ENCODE data around the gene CDYL.

CDYL gene

DNA sequence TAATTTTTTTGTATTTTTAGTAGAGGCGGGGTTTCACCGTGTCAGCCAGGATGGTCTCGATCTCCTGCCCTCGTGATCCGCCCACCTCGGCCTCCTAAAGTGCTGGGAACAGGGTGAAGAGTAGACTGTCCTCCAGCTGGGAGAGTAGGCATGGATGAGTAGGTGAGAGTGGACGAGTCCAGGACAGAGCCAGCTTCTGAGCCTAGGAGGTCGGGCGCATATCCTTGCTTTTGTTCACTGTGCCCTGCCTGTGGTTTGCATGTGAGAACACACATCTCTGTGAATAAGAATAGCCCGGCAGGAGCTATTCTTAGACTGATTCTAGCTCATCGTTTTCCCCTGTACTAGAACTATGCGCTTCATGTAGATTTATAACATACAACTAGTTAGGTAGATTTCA, 149.4 kb downstream of the CDYL start:
- Mint-ChIP-seq H3K4me1 (peaks cover 47% of the 10 kb centered on the region), H3K36me3 (peaks cover 6% of the 10 kb centered on the region), H3K9me3 (no peaks in the 10 kb centered on the region)

DNA sequence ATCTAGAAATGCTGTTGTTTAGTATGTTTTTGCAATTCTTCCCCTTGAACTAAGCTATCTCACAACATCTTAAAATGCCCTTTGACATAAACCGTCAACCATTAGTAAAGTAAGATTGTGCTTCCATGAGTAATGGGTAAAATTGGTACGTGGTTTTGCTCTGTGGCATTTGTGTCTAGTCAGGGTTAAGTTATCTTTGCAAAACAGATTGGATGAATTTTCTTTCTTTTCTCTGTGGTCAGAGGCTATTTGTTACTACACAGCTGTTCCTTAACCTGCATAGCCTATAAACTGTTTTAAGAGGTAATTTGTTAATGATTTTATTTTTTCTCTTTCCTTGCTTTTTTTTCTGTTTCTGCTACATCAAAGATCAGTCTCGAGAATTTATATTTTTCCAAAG, 152.2 kb downstream of the CDYL start:
- Mint-ChIP-seq H3K36me3 (peaks cover 16% of the 10 kb centered on the region), H3K4me3 (no peak overlapping the region), H3K9me3 (no peaks in the 10 kb centered on the region), H3K27me3 (no peaks in the 10 kb centered on the region), H3K27ac (no peak overlapping the region), H3K4me1 (peaks cover 46% of the 10 kb centered on the region)
- no peak for ATAC-seq

More for the DNA sequence above, 149.4 kb downstream of the CDYL start:
- no peak for ATAC-seq
- Mint-ChIP-seq H3K4me3 (no peak overlapping the region), H3K27me3 (no peaks in the 10 kb centered on the region), H3K27ac (no peak overlapping the region)

DNA sequence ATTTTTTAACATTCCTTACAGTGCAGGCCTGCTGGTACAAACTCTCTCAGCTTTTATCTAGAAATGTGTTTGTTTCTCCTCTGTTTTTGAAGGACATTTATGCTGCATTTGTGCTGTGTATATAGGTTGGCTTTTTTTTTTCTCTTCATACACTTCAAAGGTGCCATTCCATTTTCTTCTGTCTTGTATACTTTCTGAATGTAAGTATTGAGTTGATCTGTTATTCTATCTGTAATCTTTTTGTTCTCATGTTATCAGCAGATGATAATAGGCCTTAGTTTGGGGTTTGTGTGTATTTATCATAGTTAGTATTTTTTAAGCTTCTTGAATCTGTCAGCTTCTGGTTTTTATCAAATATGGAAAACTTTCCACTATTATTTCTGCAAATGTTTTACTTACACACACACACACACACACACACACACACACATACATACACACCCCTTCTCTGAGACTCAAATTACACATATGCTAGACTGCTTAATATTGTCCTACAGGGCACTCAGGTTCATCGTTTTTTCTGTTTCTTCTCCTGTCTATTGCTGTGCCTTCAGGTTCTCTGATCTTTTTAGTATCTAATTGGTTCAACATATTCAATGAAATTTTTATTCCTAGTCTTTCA, 153.0 kb downstream of the CDYL start:
- no peaks in the 10 kb centered on the region for H3K9me3 Mint-ChIP-seq
- no peak overlapping the region for H3K4me3 Mint-ChIP-seq
- no peak for ATAC-seq
- H3K27me3 Mint-ChIP-seq, result no peaks in the 10 kb centered on the region
- peaks cover 45% of the 10 kb centered on the region for H3K4me1 Mint-ChIP-seq
- H3K36me3 Mint-ChIP-seq, result peaks cover 16% of the 10 kb centered on the region
- H3K27ac Mint-ChIP-seq, result no peak overlapping the region

DNA sequence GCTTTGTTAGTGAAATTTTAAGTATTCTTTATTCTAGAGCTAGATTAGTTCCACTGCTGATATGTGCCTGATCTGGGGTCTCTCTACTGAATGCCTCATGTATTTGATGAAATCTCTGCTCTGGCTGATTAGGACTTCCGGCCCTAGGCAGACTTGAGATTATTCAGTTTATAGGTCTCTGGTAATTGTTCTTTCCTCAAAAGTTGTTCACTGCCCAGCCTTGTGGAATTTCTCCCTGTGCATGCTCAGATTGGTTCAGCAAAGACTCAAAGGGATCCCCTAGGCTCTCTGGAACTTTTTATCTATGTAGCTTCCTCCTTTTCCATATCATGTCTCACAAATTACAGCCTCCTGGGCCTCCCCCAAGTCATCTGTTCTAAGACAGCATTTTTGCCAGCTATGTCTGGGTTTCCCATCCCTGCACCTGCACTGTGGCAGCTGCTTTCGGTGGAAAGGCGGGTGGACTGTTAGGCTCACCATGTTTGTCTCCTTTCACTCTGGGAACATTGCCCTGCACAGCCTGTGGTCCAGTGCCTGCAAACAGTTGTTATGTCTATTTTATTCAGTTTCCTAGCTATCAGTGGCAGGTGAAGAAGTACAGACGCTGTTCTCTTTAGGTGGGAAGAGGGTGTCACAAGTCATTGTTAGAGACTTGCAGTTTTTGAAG, 154.0 kb downstream of the CDYL start:
- Mint-ChIP-seq H3K4me1 (peaks cover 40% of the 10 kb centered on the region), H3K36me3 (peaks cover 16% of the 10 kb centered on the region), H3K27ac (no peak overlapping the region), H3K4me3 (no peak overlapping the region), H3K27me3 (no peaks in the 10 kb centered on the region), H3K9me3 (no peaks in the 10 kb centered on the region)
- no peak for ATAC-seq

DNA sequence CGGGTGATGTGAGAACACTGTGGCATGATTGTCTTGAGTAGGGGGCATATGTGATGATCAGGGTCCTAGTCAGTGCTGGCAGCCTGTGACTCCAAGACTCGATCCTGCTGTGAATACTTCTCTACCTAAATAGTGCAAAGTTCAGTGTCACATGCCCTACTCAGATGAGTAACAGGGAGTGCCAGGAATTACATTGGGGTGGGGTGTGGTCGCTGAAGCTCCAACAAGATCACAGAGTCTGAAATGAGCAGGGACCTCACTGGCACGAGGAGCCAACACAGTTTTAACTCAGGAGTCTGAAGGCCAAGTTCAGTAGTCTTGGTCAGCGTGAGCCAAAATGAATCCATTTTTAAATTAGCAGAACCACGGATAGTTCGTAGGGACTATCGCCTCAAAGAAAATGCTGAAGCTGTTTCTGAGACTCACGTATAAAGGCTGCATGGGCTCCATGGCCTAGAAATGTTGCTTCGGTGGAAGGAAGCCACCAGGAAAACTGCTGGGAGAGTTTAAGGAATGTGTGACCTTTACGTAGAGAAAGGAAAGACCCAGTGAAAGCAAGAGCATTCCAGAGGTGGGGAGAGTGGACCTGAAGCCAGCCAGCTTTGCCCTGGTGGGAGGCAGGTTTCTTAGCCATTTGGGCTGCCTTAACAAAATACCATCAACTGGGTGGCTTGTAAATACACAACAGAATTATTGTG, 155.5 kb downstream of the CDYL start:
- no peak overlapping the region for H3K4me3 Mint-ChIP-seq
- no peak for ATAC-seq
- no peak overlapping the region for H3K27ac Mint-ChIP-seq
- H3K27me3 Mint-ChIP-seq, result no peaks in the 10 kb centered on the region
- H3K4me1 Mint-ChIP-seq, result peaks cover 40% of the 10 kb centered on the region
- no peaks in the 10 kb centered on the region for H3K9me3 Mint-ChIP-seq
- peaks cover 16% of the 10 kb centered on the region for H3K36me3 Mint-ChIP-seq

DNA sequence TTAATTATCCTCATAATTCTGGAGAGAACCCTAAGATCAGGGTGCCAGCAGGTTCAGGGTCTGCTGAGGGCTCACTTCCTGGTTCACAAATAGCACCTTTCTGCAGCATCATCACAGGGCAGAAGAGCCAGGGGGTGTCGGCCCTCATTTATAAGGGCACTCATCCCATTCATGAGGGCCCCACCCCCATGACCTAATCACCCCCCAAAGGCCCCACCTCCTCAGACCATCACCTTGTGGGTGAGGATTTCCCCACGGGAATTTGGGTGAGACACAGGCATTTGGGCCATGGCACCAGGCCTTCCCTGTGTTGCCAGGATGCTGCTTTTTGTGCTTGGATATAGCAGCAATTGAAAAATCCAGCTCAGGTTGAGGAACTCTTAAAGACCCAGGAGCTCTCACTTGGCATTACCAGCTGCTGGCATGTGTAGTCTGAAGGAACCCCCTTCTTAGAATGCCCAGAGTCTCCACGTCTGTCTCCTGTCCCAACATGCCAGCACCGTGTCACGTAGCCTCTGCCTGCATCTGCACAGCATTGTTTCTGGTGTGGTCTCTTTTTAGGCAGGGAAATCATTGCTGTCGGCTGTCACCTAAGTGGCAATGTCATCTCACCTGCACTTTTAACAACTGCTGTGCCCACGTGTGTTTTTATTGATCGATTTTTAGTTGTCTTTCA, 156.2 kb downstream of the CDYL start:
- no peak for ATAC-seq
- Mint-ChIP-seq H3K4me1 (peaks cover 40% of the 10 kb centered on the region), H3K27ac (no peak overlapping the region), H3K27me3 (no peaks in the 10 kb centered on the region), H3K36me3 (peaks cover 20% of the 10 kb centered on the region), H3K4me3 (no peak overlapping the region), H3K9me3 (no peaks in the 10 kb centered on the region)

DNA sequence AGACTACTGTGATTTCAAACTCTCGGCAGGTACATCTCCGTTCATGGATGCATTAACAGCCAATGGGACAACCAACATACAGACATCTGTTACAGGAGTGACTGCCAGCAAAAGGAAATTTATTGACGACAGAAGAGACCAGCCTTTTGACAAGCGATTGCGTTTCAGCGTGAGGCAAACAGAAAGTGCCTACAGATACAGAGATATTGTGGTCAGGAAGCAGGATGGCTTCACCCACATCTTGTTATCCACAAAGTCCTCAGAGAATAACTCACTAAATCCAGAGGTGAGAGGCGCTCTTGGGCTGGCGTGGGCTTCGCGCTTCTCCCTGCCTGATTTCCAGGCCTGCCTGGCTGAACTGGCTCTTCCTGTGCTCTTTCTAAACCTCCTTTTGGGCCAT, 159.3 kb downstream of the CDYL start:
- H3K36me3 Mint-ChIP-seq, result peaks cover 39% of the 10 kb centered on the region
- no peaks in the 10 kb centered on the region for H3K27me3 Mint-ChIP-seq
- no peaks in the 10 kb centered on the region for H3K9me3 Mint-ChIP-seq
- peaks cover 22% of the 10 kb centered on the region for H3K4me1 Mint-ChIP-seq
- H3K4me3 Mint-ChIP-seq, result no peak overlapping the region
- no peak for ATAC-seq
- H3K27ac Mint-ChIP-seq, result peak overlapping the region; percentile 3

DNA sequence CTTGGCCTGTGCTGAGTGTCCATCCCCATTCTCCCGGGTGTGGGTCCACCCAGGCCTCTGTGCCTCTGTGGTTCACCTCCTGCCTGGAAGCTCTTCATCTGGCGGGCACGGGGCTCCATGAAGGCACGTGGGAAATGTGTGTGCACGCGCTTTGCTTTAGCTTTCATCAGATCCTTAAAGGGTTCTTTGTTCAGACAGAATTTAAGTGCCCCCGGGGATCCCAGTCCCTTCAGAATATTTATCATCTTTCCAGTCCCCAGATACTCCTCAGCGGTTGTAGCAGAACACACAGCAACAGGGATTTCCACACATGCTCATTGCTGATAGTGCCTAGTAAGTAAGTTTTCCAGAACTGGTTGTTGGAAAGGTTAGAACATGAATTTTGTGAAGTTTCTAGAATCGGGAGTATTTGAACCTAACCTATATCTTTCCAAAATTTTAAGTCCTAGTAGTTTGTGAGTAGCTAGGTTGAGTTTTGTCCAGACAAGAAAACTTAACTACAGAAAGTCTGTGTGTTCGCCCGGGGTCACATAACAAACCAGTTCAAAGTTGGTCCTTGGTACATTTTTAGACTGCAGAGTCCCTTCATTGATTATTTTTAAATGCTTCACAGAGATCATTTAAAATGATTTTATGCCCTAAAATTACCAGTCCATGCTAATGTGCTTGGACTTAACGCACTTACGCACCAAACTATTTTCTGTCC, 159.9 kb downstream of the CDYL start:
- Mint-ChIP-seq H3K27me3 (no peaks in the 10 kb centered on the region), H3K9me3 (no peaks in the 10 kb centered on the region), H3K27ac (peak overlapping the region; percentile 12), H3K4me3 (no peak overlapping the region), H3K4me1 (peaks cover 20% of the 10 kb centered on the region), H3K36me3 (peaks cover 36% of the 10 kb centered on the region)
- no peak for ATAC-seq

DNA sequence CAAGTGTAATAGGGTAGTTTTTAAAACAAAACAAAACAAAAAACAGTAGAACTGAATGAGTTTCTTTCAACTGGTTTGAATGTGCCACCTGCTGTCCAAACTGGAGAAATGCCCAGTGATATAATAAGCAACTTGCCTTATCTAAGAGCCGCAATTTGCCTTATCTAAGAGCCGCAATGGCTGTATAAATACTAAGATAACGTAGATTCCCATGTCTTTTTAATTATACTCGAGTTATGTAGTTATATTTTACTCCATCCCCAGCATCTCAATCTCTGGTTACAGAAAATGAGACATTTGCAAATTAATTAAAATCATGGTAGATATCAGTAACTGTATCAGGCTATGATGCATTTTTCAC, 160.5 kb downstream of the CDYL start:
- Mint-ChIP-seq H3K27me3 (no peaks in the 10 kb centered on the region), H3K27ac (peak overlapping the region; percentile 12), H3K4me1 (peaks cover 16% of the 10 kb centered on the region), H3K9me3 (no peaks in the 10 kb centered on the region), H3K4me3 (no peak overlapping the region), H3K36me3 (peaks cover 30% of the 10 kb centered on the region)
- ATAC-seq, result no peak

DNA sequence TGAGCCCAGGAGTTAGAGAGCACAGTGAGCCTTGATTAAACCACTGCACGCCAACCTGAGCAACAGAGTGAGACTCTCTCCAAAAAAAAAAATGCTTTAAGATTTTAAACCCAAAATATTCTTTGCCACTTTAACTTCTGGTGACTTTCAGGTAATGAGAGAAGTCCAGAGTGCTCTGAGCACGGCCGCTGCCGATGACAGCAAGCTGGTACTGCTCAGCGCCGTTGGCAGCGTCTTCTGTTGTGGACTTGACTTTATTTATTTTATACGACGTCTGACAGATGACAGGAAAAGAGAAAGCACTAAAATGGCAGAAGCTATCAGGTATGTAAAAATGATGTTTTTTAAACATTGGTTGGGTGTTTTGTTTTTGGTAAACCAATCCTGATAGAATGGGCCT, 161.2 kb downstream of the CDYL start:
- Mint-ChIP-seq H3K4me1 (peaks cover 16% of the 10 kb centered on the region), H3K27ac (no peak overlapping the region), H3K9me3 (no peaks in the 10 kb centered on the region), H3K36me3 (peaks cover 29% of the 10 kb centered on the region), H3K27me3 (no peaks in the 10 kb centered on the region), H3K4me3 (no peak overlapping the region)
- no peak for ATAC-seq

DNA sequence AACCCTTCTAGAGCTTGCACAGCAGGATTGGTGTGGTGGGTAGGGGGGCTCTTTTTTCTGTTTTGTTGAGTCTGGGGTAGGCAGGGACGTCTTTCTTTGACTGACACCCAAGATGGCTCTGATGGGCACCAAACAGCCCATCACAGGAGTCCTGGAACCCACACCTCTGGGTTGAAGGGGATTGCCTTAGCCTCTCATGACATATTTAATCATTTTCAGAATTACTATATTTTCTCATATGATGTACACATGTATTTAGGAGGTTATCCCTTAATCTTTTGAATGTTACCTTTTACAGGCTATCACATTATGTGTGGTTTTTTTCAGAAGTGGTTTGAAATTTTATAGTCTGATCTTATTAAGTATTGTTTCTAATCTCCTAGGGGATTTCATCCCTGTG, 163.0 kb downstream of the CDYL start:
- Mint-ChIP-seq H3K4me3 (no peak overlapping the region), H3K27ac (no peak overlapping the region), H3K9me3 (no peaks in the 10 kb centered on the region), H3K36me3 (peaks cover 39% of the 10 kb centered on the region), H3K27me3 (no peaks in the 10 kb centered on the region), H3K4me1 (peaks cover 5% of the 10 kb centered on the region)
- no peak for ATAC-seq

DNA sequence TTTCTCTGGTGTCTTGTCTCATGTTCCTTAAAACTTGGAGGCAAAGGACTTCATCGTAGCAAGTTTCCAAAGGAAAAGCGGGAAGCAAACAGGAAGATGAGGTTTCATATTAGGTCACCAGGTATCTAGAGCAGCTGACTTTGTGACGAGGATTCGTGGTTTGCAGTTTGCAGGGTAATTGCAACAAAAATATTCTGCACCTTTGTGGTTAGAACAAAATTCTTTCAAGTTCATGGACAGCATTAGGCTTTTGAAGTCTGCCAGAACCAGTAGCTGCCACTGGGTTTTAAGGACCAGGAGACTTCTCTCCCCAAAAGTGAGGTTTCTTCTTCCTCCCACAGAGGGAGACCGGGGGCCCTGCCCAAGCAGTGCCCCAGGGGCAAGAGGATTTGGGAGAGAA, 164.2 kb downstream of the CDYL start:
- Mint-ChIP-seq H3K4me1 (no peaks in the 10 kb centered on the region), H3K27me3 (no peaks in the 10 kb centered on the region), H3K36me3 (peaks cover 49% of the 10 kb centered on the region), H3K27ac (no peak overlapping the region), H3K4me3 (no peak overlapping the region), H3K9me3 (no peaks in the 10 kb centered on the region)
- ATAC-seq, result no peak

DNA sequence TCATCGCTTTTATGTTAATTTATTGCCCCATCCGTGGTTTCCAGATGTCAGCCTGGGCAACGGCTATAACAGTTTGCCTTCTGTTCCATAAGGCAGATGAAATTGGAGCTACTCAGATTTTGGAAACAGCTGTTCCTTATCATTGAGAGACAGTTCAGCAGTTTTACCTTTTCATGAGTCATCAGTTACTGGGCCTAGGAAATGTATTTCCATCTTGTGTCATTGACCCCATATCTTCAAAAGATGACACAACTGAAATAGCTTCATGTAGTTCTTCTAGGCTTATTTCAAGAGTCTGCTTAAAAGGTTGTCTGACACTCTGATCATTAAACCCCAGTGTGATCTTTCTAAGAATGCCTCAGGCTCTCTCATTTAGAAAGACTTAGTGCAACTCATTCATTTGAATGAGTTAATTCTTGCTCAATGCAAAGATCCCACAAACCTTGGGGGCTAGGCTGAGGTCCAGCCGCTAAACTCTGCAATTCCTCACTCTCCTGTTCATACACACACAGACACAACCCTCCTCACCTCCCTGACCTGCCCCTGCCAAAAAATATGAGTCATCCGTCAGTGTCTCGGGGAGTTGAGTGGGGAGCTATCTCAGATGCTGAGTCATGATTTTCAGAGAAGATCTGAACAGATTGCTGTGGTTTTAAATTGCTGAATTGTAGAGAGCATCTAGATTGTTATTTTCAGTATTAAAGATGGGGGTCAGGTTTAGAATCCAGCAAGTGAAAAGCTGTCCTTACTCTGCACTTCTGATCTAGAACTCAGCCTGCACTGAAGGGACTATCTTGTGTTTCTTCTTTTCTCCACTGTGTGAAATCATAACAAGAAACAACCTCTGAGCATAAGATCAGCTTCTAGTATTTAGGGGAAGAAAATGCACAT, 165.8 kb downstream of the CDYL start:
- H3K36me3 Mint-ChIP-seq, result peaks cover 58% of the 10 kb centered on the region
- no peak overlapping the region for H3K4me3 Mint-ChIP-seq
- no peaks in the 10 kb centered on the region for H3K27me3 Mint-ChIP-seq
- no peak for ATAC-seq
- H3K9me3 Mint-ChIP-seq, result no peaks in the 10 kb centered on the region
- H3K27ac Mint-ChIP-seq, result no peak overlapping the region
- H3K4me1 Mint-ChIP-seq, result no peaks in the 10 kb centered on the region

DNA sequence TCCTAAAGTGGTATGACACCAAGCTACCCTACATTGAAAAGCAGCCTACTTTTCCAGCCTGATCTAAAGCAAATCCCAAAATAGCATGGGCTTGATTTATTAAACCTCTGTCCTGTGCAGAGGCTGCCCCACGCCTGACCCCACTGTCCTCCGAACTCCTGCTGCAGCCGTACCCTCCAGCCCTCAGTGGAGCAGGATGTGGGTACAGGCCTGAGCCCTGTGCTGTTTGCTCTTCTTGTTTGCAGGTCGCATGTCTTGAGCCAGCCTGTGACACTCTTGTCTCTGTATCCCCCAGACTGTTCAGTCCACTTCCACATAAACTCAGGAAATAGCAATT, 166.4 kb downstream of the CDYL start:
- H3K4me3 Mint-ChIP-seq, result no peak overlapping the region
- no peak for ATAC-seq
- H3K4me1 Mint-ChIP-seq, result no peaks in the 10 kb centered on the region
- no peak overlapping the region for H3K27ac Mint-ChIP-seq
- H3K36me3 Mint-ChIP-seq, result peaks cover 52% of the 10 kb centered on the region
- no peaks in the 10 kb centered on the region for H3K27me3 Mint-ChIP-seq
- no peaks in the 10 kb centered on the region for H3K9me3 Mint-ChIP-seq

Measured in stimulated activated memory B cell treated with anti-CD40 and anti-IgM and Interleukin-4, amounts not matched to agents 10 μg/mL and 1 μg/mL and 100 μg/mL, for 72 hours (primary cell).